Esophagus squamous epithelium (tissue), 5 donors: ENCODE data around the gene CACNA1B. TPM values are rescaled to one million over a fixed set of nuclear protein-coding genes. Genes with fewer than 3 reads are reported as not detected.

Experiments
- DNase-seq: peaks from one replicate; lab custom pipeline; 2025; lab: John Stamatoyannopoulos, UW
- H3K27ac ChIP-seq, 4 donors: fragments of 200-600 bp; sonication (generic); one replicate each; pipeline ENCODE4 v1.5.1; 2016 to 2019; ENCODE audit warnings: mild to moderate bottlenecking in 1 of 4
- H3K27me3 ChIP-seq, 4 donors: fragments of 200-600 bp; sonication (generic); 1 replicate in 3 of 4; 2 replicates in 1 of 4; pipeline versions ENCODE4 v1.5.1 to v1.6.0; 2017 to 2021; ENCODE audit warnings: antibody characterized with exemption in 1 of 4
- H3K36me3 ChIP-seq, 3 donors: fragments of 200-600 bp; sonication (generic); one replicate each; pipeline ENCODE4 v1.5.1; 2016 to 2019
- H3K4me1 ChIP-seq, 3 donors: fragments of 200-600 bp; sonication (generic); one replicate each; pipeline ENCODE4 v1.5.1; 2017 to 2019
- H3K4me3 ChIP-seq, 4 donors: fragments of 200-600 bp; sonication (generic); 1 replicate in 3 of 4; 2 replicates in 1 of 4; pipeline ENCODE4 v1.5.1; 2016 to 2019; ENCODE audit warnings: mild to moderate bottlenecking in 2 of 4, moderate library complexity in 1 of 4
- H3K9me3 ChIP-seq, 3 donors: fragments of 200-600 bp; sonication (generic); one replicate each; pipeline ENCODE4 v1.5.1; 2016 to 2019
- CTCF ChIP-seq, 6 experiments: fragments of 450-650 bp in 4 of 6; fragments of 200-600 bp in 2 of 6; sonication (generic) in 2 of 6; IDR thresholded peaks; one replicate each; pipeline ENCODE4 v1.5.1; 2016 to 2019; ENCODE audit warnings: antibody characterized with exemption in 6 of 6, mild to moderate bottlenecking in 4 of 6, moderate library complexity in 4 of 6
- POLR2A ChIP-seq, 4 donors: fragments of 450-650 bp; IDR thresholded peaks; one replicate each; pipeline ENCODE4 v1.6.1; 2017; ENCODE audit warnings: antibody characterized with exemption in 4 of 4, mild to moderate bottlenecking in 4 of 4, moderate library complexity in 3 of 4
- WGBS, 2 donors: methylation state at CpG; one replicate each; pipeline ENCODE4 v1.1.5; 2018; 5-methylcytosine and 5-hydroxymethylcytosine counted together
- intact Hi-C: fragments of 100-400 bp; cut with DNase I; formaldehyde crosslinking; loops from one replicate; pipeline ENCODE4 v1.15.0; 2022
- total RNA-seq, 4 donors: library from RNA; depleted of rRNA; stranded (reverse); fragments of >200 nt; gene quantifications; one replicate each; pipeline ENCODE4 v1.1.0, GENCODE V29; 2016
- donor health status: DM: yes; HTN: yes; CAD: no.

The CACNA1B gene
- total RNA-seq, 4 donors from 2014 or later, result not detected

GRCh38 chr9:138007918-138008841 lies 130.6 kb downstream of the CACNA1B start:
- DNase-seq, result no peak
- TF ChIP-seq CTCF (IDR thresholded peaks at IDR 0.05) (no peak), POLR2A (IDR thresholded peaks at IDR 0.05) (no peak)
- Histone ChIP-seq H3K9me3 (no peaks in the 10 kb centered on the region), H3K27me3 (peaks cover 0 to 24% (median 0%) of the 10 kb centered on the region in 4 donors), H3K4me3 (no peak overlapping the region), H3K4me1 (no peaks in the 10 kb centered on the region), H3K36me3 (no peaks in the 10 kb centered on the region), H3K27ac (no peak overlapping the region)
- WGBS, 2 donors, result 57 to 84% methylated on average over 2 to 9 of the region's 15 CpGs
- intact Hi-C loops, result no loop called here

- intact Hi-C loops, result no loop called here
- Histone ChIP-seq H3K27ac (no peak overlapping the region), H3K27me3 (peaks cover 0 to 21% (median 0%) of the 10 kb centered on the region in 4 donors), H3K4me3 (no peak overlapping the region), H3K9me3 (no peaks in the 10 kb centered on the region), H3K4me1 (no peaks in the 10 kb centered on the region), H3K36me3 (no peaks in the 10 kb centered on the region)
- TF ChIP-seq CTCF (IDR thresholded peaks at IDR 0.05) (no peak), POLR2A (IDR thresholded peaks at IDR 0.05) (no peak)
- 81 to 90% methylated on average over 7 to 12 of the region's 17 CpGs for WGBS, 2 donors
- DNase-seq, result no peak
Measured at GRCh38 chr9:138009016-138009802, 131.6 kb downstream of the CACNA1B start.

GRCh38 chr9:138009803-138010690 lies 132.5 kb downstream of the CACNA1B start:
- Histone ChIP-seq H3K36me3 (no peaks in the 10 kb centered on the region), H3K27ac (no peak overlapping the region), H3K4me1 (no peaks in the 10 kb centered on the region), H3K4me3 (no peak overlapping the region), H3K9me3 (no peaks in the 10 kb centered on the region), H3K27me3 (peaks cover 0 to 19% (median 0%) of the 10 kb centered on the region in 4 donors)
- WGBS, 2 donors, result 63 to 91% methylated on average over 8 to 10 of the region's 16 CpGs
- TF ChIP-seq CTCF (IDR thresholded peaks at IDR 0.05) (no peak), POLR2A (IDR thresholded peaks at IDR 0.05) (no peak)
- DNase-seq, result no peak
- intact Hi-C loops, result no loop called here

GRCh38 chr9:138010861-138011260 lies 133.3 kb downstream of the CACNA1B start:
- Histone ChIP-seq H3K4me1 (no peaks in the 10 kb centered on the region), H3K36me3 (no peaks in the 10 kb centered on the region), H3K9me3 (no peaks in the 10 kb centered on the region), H3K27me3 (peaks cover 0 to 19% (median 0%) of the 10 kb centered on the region in 4 donors), H3K4me3 (no peak overlapping the region), H3K27ac (no peak overlapping the region)
- TF ChIP-seq POLR2A (IDR thresholded peaks at IDR 0.05), result no peak
- TF ChIP-seq CTCF (IDR thresholded peaks at IDR 0.05), result no peak
- WGBS, 2 donors, result 56% methylated on average over 3 of the region's 8 CpGs; no CpG with 5 or more reads in 1 of the 2 donors
- intact Hi-C loops, result no loop called here
- DNase-seq, result no peak
